Adrenal gland (tissue), 12 donors: ENCODE measurements around the gene AGER. TPM values are rescaled to one million over a fixed set of nuclear protein-coding genes. Genes with fewer than 3 reads are reported as not detected.

Source experiments
- DNase-seq, 7 donors: peaks; one replicate each; pipeline ENCODE4 v3.0.0-alpha.2; 2019 to 2020
- H3K27ac ChIP-seq, 5 donors: fragments of 200-600 bp; sonication (generic) in 4 of 5; 1 replicate in 3 of 5; 2 replicates in 2 of 5; pipeline versions ENCODE4 v1.5.1 to v1.8.0; 2016 to 2020; ENCODE audit warnings: mild to moderate bottlenecking in 1 of 5
- H3K27me3 ChIP-seq: fragments of 200-600 bp; 2 replicates; pipeline ENCODE4 v1.8.0; 2021
- H3K36me3 ChIP-seq, 2 donors: fragments of 200-600 bp; replicated peaks in 1 of 2; 1 replicate in 1 of 2; 2 replicates in 1 of 2; pipeline versions ENCODE4 v1.5.1 to v1.8.0; 2018 to 2022
- H3K4me1 ChIP-seq, 2 donors: fragments of 200-600 bp; replicated peaks in 1 of 2; 1 replicate in 1 of 2; 2 replicates in 1 of 2; pipeline versions ENCODE4 v1.5.1 to v1.8.0; 2018 to 2021
- H3K4me3 ChIP-seq, 4 donors: fragments of 200-600 bp; sonication (generic) in 3 of 4; one replicate each; pipeline ENCODE4 v1.5.1; 2016 to 2018
- H3K9me3 ChIP-seq, 3 donors: fragments of 200-600 bp; sonication (generic) in 1 of 3; replicated peaks in 1 of 3; 1 replicate in 2 of 3; 2 replicates in 1 of 3; pipeline versions ENCODE4 v1.5.1 to v1.8.0; 2016 to 2021
- POLR2A ChIP-seq, 2 donors: fragments of 450-650 bp; IDR thresholded peaks; one replicate each; pipeline ENCODE4 v1.6.1; 2017; ENCODE audit warnings: antibody characterized with exemption in 2 of 2, mild to moderate bottlenecking in 2 of 2, moderate library complexity in 1 of 2
- WGBS, 4 donors: extraction: QIAGEN DNeasy Blood & Tissue Kit in 2 of 4; methylation state at CpG; one replicate each; pipeline versions ENCODE4 v1.1.5 to v1.1.7; 2013 to 2017; 5-methylcytosine and 5-hydroxymethylcytosine counted together
- intact Hi-C, 2 donors: fragments of 100-400 bp; cut with DNase I; formaldehyde crosslinking; loops; one replicate each; pipeline versions ENCODE4 v1.14.1 to v1.15.0; 2022 to 2023
- polyA plus RNA-seq, 3 donors: library from polyadenylated mRNA; stranded (reverse); fragments of 200-250 nt in 2 of 3; fragments of 350-450 nt in 1 of 3; fragmentation: Illumina TruSeq in 1 of 3; extraction: RNeasy Lipid Tissue Mini Kit (QIAGEN cat#74804) in 1 of 3; gene quantifications; one replicate each; pipeline ENCODE4 v1.2.3, GENCODE V29; 2013 to 2014
- total RNA-seq, 9 donors: library from RNA; depleted of rRNA in 4 of 9; stranded (reverse); fragments of >200 nt in 4 of 9; fragments of 120-200 nt in 1 of 9; fragmentation: NEBNext Ultra II Directional in 1 of 9; extraction: Animal tissue kit (Norgen Biotek cat#: 25700) in 1 of 9; gene quantifications; one replicate each; pipeline versions ENCODE4 v1.1.0 to v1.2.4, GENCODE V29; 2013 to 2023
- TF ChIP-seq, protein P1 (sequence below), 6 experiments: fragments of 450-650 bp in 4 of 6; fragments of 200-600 bp in 2 of 6; sonication (generic) in 1 of 6; IDR thresholded peaks; 1 replicate in 5 of 6; 2 replicates in 1 of 6; pipeline versions ENCODE4 v1.5.1 to v1.8.0; 2016 to 2021; ENCODE audit warnings: antibody characterized with exemption in 6 of 6, mild to moderate bottlenecking in 2 of 6, moderate library complexity in 1 of 6
- donor health status: healthy with polysubstance abuse.
- donor health status: Bipolar disorder and iron deficiency.
- donor health status: DM: yes; HTN: yes; CAD: no.
- donor health status: DM: no; HTN: no; CAD: no.
- donor health status: DM: no; HTN: no; CAD: no.
- donor health status: DM: yes; HTN: yes; CAD: no.

AGER gene
- total and polyA plus RNA-seq, 12 donors = 1.4 to 63.9 (median 3.4) TPM; not detected in 1

DNA sequence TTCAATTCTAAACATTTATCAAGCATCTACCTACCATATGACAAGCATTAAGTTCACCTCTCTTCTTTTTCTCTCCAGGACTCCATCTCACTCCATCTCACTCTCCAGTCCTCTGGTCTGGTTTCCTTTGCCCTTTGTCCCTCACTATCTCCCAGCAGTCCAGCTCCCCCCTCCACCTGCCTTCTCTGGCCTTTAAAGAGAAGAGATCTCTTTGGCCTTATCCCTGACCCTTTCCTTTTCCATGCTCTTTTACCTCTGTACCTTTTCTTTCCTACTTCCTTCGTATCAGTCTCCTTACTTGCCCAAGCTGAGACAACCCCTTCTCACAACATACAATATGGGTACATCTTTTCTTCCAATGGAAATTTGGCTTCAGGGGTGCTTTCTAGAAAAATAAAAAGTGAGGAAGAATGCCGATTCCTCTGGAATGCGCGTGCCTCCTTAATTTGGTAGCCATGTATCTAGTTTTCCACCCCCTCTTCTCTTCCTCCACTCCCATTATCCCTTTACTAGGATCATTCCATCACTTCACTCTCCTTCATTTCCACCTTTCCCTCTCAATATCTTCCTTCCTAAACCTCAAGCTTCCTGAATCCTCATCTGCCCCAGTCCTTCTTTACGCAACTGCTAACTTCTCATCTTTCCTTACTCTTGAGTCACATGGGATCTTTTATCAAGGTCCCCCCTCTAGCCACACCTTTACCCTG, 7.4 kb downstream of the AGER start:
- no peaks in the 10 kb centered on the region for H3K27me3 ChIP-seq
- WGBS, 4 donors = 19 to 25% (median 25%) methylated on average over 5 of the region's 5 CpGs
- H3K27ac ChIP-seq = peak overlapping the region; percentile 87 to 98 (median 94)
- H3K36me3 ChIP-seq = peaks cover 0 to 19% of the 10 kb centered on the region in 2 donors
- H3K4me3 ChIP-seq = peak overlapping the region in 2 of 4 donors; percentile 4 to 84
- intact Hi-C loops = no loop called here
- TF ChIP-seq POLR2A (IDR thresholded peaks at IDR 0.05) = no peak
- TF ChIP-seq, protein P1, sequence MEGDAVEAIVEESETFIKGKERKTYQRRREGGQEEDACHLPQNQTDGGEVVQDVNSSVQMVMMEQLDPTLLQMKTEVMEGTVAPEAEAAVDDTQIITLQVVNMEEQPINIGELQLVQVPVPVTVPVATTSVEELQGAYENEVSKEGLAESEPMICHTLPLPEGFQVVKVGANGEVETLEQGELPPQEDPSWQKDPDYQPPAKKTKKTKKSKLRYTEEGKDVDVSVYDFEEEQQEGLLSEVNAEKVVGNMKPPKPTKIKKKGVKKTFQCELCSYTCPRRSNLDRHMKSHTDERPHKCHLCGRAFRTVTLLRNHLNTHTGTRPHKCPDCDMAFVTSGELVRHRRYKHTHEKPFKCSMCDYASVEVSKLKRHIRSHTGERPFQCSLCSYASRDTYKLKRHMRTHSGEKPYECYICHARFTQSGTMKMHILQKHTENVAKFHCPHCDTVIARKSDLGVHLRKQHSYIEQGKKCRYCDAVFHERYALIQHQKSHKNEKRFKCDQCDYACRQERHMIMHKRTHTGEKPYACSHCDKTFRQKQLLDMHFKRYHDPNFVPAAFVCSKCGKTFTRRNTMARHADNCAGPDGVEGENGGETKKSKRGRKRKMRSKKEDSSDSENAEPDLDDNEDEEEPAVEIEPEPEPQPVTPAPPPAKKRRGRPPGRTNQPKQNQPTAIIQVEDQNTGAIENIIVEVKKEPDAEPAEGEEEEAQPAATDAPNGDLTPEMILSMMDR (IDR thresholded peaks at IDR 0.05) = no peak
- no peaks in the 10 kb centered on the region for H3K9me3 ChIP-seq
- H3K4me1 ChIP-seq = peaks cover 33 to 46% of the 10 kb centered on the region in 2 donors
- peak in 1 of 7 donors; percentile 47 for DNase-seq

DNA sequence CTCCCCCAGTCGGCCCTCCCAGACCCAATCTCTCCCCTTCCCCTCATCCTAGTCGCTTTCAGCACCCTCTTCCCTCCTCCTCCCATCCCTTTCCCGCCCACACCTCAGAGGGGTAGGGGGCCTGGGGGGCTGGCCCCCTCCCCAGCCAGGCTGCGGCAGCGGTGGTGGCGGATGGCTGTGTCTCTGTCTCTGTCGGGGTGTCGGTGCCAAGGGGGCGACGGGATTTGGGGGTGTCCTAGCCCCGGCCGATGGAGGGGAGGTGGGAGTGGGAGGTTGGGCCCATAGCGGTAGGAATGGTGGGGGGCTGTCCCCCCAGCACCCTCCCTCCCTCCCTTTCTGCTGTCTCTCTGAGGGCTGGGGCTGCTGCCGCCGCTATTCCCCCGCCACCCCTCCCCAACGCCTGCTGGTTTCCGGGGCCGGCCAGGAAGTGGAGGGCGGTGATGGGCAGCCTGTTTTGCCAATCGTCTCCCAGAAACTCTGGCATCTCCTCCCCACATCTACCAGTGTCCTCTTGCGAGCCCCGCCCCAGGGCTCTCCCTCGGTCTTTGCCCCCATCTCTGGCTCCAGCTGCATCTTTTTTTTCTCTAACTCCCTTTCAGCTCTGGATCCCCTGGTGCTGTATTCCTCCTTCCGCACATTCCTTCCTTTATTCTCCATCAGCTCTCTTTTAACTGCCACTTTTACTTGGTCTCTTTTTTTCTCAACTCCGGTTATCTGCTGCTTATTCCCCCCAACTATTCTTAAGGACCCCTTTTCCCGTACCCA, 8.2 kb downstream of the AGER start, which contains the start of gene AGPAT1:
TSS of gene AGPAT1 (minus strand) at position 374 of the 765 bp plus-strand sequence. CDS start 4,588 bp downstream, outside the sequence.
- peak within 1 kb of the TSS in 3 of 4 donors; percentile 84 to 98 (median 88) for H3K4me3 ChIP-seq
- H3K36me3 ChIP-seq = peaks cover 0 to 13% of the 10 kb centered on the region in 2 donors
- WGBS, 4 donors = 0 to 1% (median 1%) methylated on average over 14 to 27 of the region's 27 CpGs
- intact Hi-C loops = no loop called here
- H3K27ac ChIP-seq = peak within 1 kb of the TSS; percentile 87 to 98 (median 94)
- peak in 1 of 2 donors; percentile 51 for TF ChIP-seq POLR2A (IDR thresholded peaks at IDR 0.05)
- TF ChIP-seq, protein P1 (IDR thresholded peaks at IDR 0.05) = no peak
- H3K4me1 ChIP-seq = peaks cover 33 to 46% of the 10 kb centered on the region in 2 donors
- H3K27me3 ChIP-seq = no peaks in the 10 kb centered on the region
- H3K9me3 ChIP-seq = no peaks in the 10 kb centered on the region
- DNase-seq = peak; percentile 95 to 99 (median 98)

DNA sequence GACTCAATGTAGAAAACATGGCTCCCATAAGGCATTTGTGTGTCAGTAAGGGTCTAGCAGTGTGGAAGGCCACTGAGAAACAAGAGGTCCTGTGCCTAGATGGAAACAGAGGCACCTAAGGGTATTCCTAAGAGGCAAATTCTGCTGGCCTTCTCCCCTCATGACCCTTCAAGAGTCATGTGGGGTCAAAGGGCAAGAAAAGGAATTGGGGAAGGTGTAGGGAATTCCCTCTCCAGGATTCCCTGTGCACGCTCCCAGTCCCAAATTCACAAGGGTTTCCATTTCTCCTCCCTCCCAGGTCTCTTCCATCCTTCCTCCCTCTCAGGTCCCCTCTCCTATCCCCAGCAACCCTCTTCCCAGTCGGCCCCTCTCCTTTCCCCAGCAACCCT, 8.7 kb downstream of the AGER start:
- H3K36me3 ChIP-seq = peaks cover 0 to 14% of the 10 kb centered on the region in 2 donors

More for the DNA sequence above, 8.7 kb downstream of the AGER start:
- no peaks in the 10 kb centered on the region for H3K9me3 ChIP-seq
- H3K4me1 ChIP-seq = peaks cover 33 to 46% of the 10 kb centered on the region in 2 donors
- DNase-seq = peak in 1 of 7 donors; percentile 18
- H3K27ac ChIP-seq = peak overlapping the region in 4 of 5 donors; percentile 87 to 98 (median 94)
- peak overlapping the region in 3 of 4 donors; percentile 84 to 98 (median 88) for H3K4me3 ChIP-seq
- WGBS, 4 donors = 10 to 16% (median 15%) methylated on average over 2 of the region's 2 CpGs
- H3K27me3 ChIP-seq = no peaks in the 10 kb centered on the region
- TF ChIP-seq, protein P1 (IDR thresholded peaks at IDR 0.05) = no peak
- no peak for TF ChIP-seq POLR2A (IDR thresholded peaks at IDR 0.05)
- intact Hi-C loops = no loop called here
